ENCODE measurements around the gene C4orf51.

The C4orf51 gene

GRCh38 chr4:145716200-145716599 is 36.3 kb downstream of the C4orf51 start:
- no peak for DNase-seq

DNA sequence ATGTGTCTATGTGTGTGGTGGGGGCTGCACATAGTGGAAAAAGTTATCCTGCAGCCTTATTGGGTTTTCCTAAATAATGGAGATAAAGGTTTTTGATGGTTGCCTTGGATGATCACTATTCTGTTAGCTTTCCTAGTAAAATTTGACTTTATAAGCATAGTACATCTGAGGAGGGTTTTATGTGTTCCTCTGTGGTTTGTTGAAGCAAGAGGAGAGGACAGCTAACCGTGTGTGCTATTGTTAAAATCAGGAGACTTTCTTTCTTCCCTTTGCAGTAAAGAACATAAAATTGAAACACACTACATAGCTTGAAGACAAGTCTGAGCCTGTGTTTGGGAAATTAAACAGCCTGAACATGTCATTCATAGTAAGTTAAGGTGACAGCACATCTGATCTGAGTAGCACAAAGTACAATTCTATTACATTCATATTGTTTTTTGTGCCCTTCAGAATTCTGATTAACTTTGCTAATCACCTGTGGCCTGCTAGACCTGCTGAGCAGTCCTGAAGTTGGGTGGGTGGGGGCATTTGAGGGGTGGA is 36.8 kb downstream of the C4orf51 start:
- DNase-seq: no peak

DNA sequence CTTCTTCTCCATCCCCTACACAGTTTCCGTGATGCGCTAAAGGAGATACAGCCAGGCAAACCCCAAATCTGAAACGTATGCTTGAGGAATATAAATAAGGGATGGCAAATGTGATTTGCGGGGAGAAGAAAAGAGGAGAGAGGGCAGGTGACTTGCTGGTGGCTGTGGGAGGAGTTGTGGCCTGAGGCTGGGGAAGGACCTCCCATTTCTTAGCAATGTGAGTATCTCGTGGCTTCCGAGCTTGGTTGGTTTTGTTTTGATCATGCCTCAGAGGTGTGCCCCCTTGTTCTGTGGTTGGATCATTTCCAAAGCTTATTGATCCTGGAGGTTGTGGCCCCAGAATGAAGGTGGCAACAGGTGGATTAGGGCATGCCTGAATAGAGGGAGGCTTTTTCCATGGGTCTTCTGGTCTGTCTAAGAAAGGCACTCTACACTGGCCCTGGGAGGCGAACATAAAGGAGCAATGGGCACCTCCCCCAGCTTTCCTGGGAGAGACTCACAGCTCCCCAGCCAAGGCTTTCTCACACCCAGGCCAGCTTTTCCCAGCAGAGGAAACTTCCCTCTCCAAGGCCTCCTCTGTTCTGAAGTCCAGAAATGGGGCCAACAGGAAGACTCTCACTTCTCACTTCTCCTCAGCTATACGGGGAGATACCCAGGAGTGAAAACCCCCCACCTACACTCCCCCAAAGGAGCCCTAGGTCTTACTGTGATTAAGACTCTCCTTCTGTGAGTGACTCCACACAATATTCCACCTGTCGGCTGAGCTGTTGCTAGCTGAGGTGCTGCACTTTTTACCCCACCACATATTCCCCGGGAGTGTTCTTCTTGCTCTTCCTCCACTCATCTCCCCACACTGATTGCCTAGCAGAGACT is 40.0 kb downstream of the C4orf51 start:
- DNase-seq: peak in 1 of 2 experiments; percentile 29

GRCh38 chr4:145720656-145721055 is 40.7 kb downstream of the C4orf51 start:
- no peak for DNase-seq

GRCh38 chr4:145722561-145722960 is 42.6 kb downstream of the C4orf51 start:
- DNase-seq: no peak

DNA sequence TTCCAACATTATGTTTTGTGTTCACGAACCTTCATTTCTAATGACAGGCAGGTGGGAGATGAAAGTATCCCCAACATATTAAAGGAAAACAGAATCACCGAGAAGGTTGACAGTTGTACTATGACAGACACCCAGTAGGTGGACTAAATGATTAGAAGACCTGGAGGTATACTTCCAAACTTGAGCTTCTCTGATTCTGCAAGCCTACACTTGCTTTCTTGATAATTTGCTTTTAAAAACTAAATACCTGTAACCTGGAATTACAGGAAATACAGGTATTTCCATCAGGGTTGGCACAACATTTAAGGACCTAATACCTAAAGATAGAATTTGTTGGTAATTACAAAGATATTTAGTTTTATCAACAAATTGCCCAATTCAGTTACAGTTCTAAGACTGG is 43.4 kb downstream of the C4orf51 start:
- DNase-seq: no peak

GRCh38 chr4:145730026-145730425 is 50.1 kb downstream of the C4orf51 start:
- no peak for DNase-seq

DNA sequence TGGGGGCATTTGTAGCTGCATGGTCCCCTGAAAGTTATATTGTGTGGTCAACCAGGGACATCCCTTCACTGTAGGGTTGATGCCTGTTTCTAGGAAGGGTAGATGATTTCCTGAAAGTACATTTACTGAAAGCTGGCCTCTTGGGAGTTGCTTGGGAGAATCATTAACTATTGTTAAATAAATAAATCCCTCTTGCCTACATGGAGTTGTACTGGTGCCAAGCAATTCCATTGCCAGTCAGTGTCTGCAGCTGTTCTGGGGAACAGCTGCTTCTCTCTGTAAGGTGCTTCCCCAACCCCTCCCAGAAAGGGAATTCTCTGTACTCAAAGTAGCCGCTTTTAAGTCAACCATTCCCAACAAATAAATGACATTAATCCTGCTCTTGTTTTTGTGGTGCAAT is 51.1 kb downstream of the C4orf51 start:
- no peak for DNase-seq

DNA sequence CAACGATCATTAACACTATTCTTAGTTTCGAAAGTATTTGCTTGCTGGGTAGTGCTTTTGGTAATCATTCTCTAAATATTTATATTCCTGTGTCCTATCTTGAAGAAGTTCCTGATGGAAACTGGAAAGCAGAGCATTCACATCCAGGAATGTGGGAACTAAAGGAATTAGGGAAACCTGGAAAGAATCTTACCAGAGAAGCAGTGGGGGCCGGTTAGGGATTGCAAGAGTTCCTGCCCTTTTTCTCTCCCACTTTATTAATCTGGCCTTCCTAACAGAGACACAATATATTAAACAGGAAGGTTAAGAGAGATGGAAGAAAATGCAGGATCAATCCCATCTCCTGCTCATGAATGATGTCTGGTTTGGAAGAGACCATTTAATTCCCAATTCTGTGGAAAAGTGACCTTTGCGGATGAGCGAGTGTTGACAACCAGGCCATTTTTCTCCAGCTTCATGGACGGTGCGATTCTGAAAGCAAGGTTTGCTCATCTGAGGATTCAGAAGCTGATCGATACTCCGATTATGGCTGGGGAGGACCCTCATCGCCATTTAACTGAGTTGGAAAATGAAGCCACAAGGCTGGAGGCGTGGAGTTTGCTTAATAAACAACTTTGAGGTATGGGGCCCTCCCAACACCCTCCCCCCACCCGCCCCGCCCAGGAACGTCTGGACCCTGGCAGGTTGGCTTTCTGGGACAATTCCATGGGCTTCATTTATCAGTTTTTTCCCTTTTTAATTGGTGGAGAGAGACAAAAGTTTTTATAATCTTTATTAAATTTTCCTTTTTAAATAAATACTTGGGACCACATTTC is 52.3 kb downstream of the C4orf51 start:
- no peak for DNase-seq

DNA sequence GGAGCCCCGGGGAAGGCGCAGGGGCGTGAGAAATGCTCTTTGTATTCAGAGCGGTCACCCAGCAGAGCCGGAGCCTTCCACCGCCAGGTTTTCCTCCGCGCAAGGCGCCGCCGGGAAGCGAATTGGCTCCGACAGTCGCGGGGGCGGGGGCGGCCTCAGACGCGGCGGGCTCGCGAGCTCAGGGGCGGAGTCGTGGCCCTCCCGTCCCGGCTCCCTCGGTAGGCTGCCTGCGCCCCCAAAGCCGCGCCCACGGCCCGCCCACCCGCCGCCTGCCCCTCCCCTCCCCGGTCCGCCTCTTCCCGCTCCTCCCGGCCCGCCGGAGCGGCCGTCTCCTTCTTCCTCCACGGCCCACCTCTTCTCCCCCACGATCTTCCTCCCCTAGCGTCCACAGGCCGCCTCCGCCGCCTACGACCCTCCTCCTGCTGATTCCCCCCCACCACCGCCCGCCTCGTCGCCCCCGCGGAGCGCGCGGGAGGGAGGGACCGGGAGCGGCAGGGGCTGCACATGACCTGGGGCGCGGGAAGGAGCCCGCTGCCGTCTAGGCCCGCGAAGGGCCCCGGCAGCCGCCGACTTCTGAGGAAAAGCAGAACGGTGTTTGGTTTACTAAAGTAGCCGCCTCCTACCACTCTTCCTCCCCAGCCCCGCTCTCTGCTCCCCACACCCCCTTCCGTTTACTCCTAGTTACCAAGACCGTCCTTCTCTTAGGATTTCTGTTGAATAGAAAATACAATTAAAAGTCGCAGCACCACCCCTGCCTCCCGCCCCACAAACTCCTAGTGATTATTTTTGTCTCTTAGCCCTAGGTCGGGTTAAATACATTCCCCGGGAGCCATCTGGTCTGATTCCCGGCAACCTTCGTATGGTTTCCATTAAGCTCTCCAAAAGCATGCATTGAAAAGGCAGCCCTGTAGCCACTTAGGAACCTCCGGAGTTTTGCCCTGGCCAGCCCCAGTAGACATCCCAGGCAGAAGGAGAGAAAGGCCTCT is 53.2 kb downstream of the C4orf51 start:
- DNase-seq: peak; percentile 82 to 86

DNA sequence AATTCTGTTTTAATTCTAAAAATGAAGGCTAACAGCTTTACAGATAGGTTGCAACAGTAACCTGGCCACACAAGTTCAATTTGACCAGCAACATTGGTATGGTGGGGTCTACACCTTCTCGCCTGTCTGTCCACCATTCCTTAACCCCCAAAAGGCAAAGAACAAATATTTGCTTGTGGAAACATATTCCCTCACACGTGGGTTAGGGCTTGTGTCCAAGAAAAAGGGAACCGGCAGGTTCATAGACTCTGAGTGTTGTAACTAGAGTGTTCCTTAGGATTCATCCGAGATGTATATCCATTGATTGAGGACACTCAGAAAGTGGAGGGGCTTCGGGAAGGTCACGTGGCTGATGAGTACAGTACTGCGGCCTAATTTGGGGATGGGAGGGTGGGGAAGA is 54.1 kb downstream of the C4orf51 start:
- no peak for DNase-seq

GRCh38 chr4:145734576-145735346 is 54.8 kb downstream of the C4orf51 start:
- DNase-seq: no peak

GRCh38 chr4:145735347-145735675 is 55.4 kb downstream of the C4orf51 start:
- DNase-seq: no peak

DNA sequence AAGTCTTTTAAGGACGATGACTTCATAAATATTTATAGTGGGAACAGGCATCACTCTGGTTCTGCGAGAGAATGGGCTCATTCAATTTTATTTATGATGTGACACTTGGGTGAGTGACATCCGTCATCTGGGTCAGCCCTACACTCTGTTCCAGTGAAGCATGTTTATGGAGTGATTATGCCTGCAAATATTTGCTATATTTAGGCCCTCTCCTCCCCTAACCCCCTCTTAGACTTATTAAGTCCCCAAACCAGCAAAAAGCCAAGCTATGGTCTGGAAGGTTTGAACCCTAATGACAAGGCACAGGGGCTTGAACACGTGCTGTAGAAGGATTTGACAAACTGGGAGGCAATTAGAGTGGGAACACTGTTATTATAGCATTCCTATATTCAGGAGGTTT is 55.9 kb downstream of the C4orf51 start:
- DNase-seq: no peak

GRCh38 chr4:145736241-145736831 is 56.4 kb downstream of the C4orf51 start:
- no peak for DNase-seq

DNA sequence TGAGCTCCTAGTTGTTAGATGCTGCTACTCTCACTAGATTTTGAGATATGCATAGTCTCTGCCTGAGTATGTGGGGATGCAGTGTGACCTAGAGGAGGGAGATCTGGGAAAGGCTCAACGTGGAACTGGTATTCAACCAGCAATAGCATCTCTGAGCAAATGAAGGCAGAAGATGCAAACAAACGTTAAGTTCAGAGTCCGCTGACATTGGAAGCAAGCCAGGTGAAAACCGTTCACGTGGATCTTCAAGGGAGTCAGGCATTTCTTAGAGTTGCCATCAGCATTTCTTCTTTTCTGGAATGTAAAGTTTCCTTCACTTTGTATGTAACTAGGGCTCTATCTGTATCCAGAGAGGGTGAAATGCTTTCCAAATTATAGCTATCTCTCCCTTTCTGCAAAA is 59.9 kb downstream of the C4orf51 start:
- DNase-seq: no peak

GRCh38 chr4:145740806-145741205 is 60.9 kb downstream of the C4orf51 start:
- DNase-seq: no peak

- DNase-seq: no peak
These were observed 63.7 kb downstream of the C4orf51 start for GRCh38 chr4:145743641-145744040.

GRCh38 chr4:145755802-145756201 is 75.9 kb downstream of the C4orf51 start:
- DNase-seq: no peak

DNA sequence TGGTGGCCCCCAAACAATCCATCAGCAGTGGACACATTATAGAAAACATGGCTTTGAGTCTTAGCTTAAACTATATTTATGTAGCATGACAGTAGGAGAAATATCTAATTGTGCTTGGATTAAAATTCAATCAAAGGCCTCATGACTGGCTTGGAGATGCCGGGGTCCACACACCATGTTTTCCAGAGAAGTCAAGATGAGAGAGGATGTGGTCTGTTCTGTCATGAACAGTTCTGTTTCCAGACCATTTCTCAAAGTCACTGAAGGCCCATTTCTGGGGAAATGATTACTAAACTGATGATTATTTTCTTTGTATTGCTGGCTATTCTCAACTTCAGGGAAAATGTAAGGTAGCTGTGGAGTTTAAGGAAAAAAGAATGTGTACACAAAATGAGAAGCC is 76.3 kb downstream of the C4orf51 start:
- DNase-seq: no peak

GRCh38 chr4:145757188-145757587 is 77.2 kb downstream of the C4orf51 start:
- DNase-seq: no peak

All from stimulated activated CD4-positive, alpha-beta T cell treated with anti-CD3 and anti-CD28 coated beads, Interleukin-4, amount 100 ng/mL, for 4 hours (primary cell).